ENCODE data around the gene LGR5. TPM values are rescaled to one million over a fixed set of nuclear protein-coding genes. Genes with fewer than 3 reads are reported as not detected.

LGR5 gene
- total and polyA plus RNA-seq, 10 of the 15 experiments (the other 5 are each of a cell fraction or from before 2014, with no cell fraction given), result 2.1 TPM; not detected in 9

DNA sequence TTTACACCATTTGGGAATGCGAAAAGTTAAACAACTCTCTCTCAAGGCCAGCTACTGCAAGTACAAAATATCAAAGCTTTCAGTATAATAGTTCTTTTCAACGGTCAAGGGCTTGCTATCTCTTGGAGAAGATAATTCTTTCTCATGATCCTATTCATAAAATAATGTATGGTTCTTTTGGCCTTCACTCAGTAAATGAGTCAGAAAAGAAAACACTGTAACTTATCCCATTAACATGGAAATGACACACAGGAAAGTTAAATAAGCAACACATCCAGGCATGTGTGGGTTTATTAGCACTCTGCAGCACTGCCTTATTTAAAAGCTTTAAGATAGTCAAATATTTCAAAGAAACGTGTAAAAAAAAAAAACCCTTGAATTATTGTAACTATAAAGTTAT is 187.2 kb downstream of the LGR5 start:
- 78% methylated on average over 3 of the region's 3 CpGs for WGBS (ENCODE audit: insufficient coverage, insufficient replicate concordance, low lambda C conversion rate, missing lambda C conversion rate)
- Histone ChIP-seq H3K4me3 (no peak overlapping the region), H2AFZ (ENCODE audit: control insufficient read depth, low read depth, low read length) (no peak overlapping the region), H3K79me2 (ENCODE audit: control insufficient read depth, insufficient read depth, low read length) (no peaks in the 10 kb centered on the region), H3K4me2 (ENCODE audit: control insufficient read depth, insufficient read depth) (no peak overlapping the region), H3K9me3 (replicated peaks; ENCODE audit: control insufficient read depth, insufficient read depth, low read length) (no peaks in the 10 kb centered on the region), H3K27me3 (replicated peaks in 1 of 2; ENCODE audit: control insufficient read depth in 2 of 2, insufficient read depth in 2 of 2, low read length in 1 of 2) (no peaks in the 10 kb centered on the region), H3K36me3 (ENCODE audit: control insufficient read depth in 2 of 2, insufficient read depth in 2 of 2, low read length in 1 of 2) (peaks cover 2 to 46% of the 10 kb centered on the region in 2 experiments), H3K4me1 (ENCODE audit: control insufficient read depth, insufficient read depth, low read length) (no peaks in the 10 kb centered on the region), H3K9ac (ENCODE audit: control insufficient read depth, insufficient read depth, low read length) (no peak overlapping the region), H3K27ac (ENCODE audit: control insufficient read depth, insufficient read depth) (no peak overlapping the region), H4K20me1 (ENCODE audit: control insufficient read depth, insufficient read depth) (no peaks in the 10 kb centered on the region)
- no peak for DNase-seq (ENCODE audit: low read depth, low spot score)
- POLR2A ChIA-PET, result interaction anchor here (1.0 kb wide), 1 partner anchor 35 kb away, joined by 6 read pairs; no protein-coding TSS in a partner anchor
- TF ChIP-seq, protein P1, sequence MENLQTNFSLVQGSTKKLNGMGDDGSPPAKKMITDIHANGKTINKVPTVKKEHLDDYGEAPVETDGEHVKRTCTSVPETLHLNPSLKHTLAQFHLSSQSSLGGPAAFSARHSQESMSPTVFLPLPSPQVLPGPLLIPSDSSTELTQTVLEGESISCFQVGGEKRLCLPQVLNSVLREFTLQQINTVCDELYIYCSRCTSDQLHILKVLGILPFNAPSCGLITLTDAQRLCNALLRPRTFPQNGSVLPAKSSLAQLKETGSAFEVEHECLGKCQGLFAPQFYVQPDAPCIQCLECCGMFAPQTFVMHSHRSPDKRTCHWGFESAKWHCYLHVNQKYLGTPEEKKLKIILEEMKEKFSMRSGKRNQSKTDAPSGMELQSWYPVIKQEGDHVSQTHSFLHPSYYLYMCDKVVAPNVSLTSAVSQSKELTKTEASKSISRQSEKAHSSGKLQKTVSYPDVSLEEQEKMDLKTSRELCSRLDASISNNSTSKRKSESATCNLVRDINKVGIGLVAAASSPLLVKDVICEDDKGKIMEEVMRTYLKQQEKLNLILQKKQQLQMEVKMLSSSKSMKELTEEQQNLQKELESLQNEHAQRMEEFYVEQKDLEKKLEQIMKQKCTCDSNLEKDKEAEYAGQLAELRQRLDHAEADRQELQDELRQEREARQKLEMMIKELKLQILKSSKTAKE (IDR thresholded peaks at IDR 0.05; ENCODE audit: low read depth, poor library complexity, severe bottlenecking), result no peak
- TF ChIP-seq, protein P2, sequence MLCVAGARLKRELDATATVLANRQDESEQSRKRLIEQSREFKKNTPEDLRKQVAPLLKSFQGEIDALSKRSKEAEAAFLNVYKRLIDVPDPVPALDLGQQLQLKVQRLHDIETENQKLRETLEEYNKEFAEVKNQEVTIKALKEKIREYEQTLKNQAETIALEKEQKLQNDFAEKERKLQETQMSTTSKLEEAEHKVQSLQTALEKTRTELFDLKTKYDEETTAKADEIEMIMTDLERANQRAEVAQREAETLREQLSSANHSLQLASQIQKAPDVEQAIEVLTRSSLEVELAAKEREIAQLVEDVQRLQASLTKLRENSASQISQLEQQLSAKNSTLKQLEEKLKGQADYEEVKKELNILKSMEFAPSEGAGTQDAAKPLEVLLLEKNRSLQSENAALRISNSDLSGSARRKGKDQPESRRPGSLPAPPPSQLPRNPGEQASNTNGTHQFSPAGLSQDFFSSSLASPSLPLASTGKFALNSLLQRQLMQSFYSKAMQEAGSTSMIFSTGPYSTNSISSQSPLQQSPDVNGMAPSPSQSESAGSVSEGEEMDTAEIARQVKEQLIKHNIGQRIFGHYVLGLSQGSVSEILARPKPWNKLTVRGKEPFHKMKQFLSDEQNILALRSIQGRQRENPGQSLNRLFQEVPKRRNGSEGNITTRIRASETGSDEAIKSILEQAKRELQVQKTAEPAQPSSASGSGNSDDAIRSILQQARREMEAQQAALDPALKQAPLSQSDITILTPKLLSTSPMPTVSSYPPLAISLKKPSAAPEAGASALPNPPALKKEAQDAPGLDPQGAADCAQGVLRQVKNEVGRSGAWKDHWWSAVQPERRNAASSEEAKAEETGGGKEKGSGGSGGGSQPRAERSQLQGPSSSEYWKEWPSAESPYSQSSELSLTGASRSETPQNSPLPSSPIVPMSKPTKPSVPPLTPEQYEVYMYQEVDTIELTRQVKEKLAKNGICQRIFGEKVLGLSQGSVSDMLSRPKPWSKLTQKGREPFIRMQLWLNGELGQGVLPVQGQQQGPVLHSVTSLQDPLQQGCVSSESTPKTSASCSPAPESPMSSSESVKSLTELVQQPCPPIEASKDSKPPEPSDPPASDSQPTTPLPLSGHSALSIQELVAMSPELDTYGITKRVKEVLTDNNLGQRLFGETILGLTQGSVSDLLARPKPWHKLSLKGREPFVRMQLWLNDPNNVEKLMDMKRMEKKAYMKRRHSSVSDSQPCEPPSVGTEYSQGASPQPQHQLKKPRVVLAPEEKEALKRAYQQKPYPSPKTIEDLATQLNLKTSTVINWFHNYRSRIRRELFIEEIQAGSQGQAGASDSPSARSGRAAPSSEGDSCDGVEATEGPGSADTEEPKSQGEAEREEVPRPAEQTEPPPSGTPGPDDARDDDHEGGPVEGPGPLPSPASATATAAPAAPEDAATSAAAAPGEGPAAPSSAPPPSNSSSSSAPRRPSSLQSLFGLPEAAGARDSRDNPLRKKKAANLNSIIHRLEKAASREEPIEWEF (IDR thresholded peaks at IDR 0.05; ENCODE audit: insufficient replicate concordance, low read depth, low read length), result no peak
- in situ Hi-C loops (cut with MboI), result no loop called here
- intact Hi-C loops (cut with micrococcal nuclease; ENCODE audit: unreplicated experiment), result no loop called here
- CTCF ChIA-PET, result interaction anchor here (1.0 to 4.3 kb wide), 7 partner anchors 10 to 265 kb away, joined by 3 to 44 read pairs (median 6); no protein-coding TSS in a partner anchor
- SMC1A ChIA-PET (ENCODE audit: uncharacterized antibody, unreplicated experiment), result interaction anchor here (0.8 to 2.4 kb wide), 12 partner anchors 8 to 121 kb away, joined by 3 to 20 read pairs (median 4); no protein-coding TSS in a partner anchor
- RAD21 ChIA-PET (ENCODE audit: unreplicated experiment), result interaction anchor here (0.9 to 3.5 kb wide), 4 partner anchors 10 to 120 kb away, joined by 3 to 26 read pairs (median 6); partner anchors contain the start of gene ZFC3H1
- ATAC-seq, result no peak
- no TSS peak for BruUV-seq (replicated peaks)
- FAIRE-seq, result no peak

All from GM12878 (cell line).